ENCODE data around the gene DNAH14.

DNAH14 gene

DNA sequence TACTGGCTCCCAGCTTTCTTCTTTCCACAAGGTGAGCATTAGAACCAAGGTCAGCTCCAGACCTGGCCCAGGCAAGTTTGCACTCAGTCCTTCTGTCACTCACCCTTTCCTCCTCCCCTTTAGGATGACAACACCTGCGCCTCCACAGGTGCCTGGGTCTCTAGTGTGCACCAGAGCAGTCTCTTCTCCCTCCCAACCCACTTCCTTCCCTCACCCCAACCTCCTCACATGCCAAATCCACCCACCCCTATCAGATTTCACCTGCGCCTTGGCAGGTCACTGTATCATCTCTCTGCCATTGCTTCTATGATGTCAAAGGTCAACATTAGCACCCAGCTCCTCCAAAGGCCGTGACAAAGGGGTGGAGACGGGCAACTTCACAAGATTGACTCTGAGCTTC lies 460.4 kb downstream of the DNAH14 start:
- H3K4me3 ChIP-seq (ENCODE audit: low read depth, low read length), result no peak overlapping the region

DNA sequence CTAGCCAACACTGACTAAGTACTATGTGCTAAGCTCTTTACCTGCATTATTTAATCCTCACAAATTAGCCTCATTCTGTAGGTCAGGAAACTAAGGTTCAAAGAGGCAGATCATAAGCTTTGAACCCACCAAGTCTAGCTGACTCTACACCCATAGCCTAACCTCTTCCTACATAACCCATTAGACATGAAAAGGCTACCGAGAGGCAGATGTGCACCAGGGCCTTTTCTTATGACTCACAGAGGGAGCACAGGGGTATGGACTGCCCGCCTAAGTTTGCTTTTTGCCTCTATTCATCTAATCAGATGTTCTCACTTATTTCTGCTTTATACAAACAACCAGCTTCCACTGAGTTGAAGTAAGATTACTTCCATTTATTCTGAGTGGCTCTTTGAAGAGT lies 466.9 kb downstream of the DNAH14 start:
- no peak overlapping the region for H3K4me3 ChIP-seq (ENCODE audit: low read depth, low read length)

- H3K4me3 ChIP-seq (ENCODE audit: low read depth, low read length), result no peak overlapping the region
These were observed 471.5 kb downstream of the DNAH14 start for GRCh38 chr1:225400968-225401367.

- H3K4me3 ChIP-seq (ENCODE audit: low read depth, low read length), result no peak overlapping the region
These were observed 477.7 kb downstream of the DNAH14 start for GRCh38 chr1:225406976-225407725.

DNA sequence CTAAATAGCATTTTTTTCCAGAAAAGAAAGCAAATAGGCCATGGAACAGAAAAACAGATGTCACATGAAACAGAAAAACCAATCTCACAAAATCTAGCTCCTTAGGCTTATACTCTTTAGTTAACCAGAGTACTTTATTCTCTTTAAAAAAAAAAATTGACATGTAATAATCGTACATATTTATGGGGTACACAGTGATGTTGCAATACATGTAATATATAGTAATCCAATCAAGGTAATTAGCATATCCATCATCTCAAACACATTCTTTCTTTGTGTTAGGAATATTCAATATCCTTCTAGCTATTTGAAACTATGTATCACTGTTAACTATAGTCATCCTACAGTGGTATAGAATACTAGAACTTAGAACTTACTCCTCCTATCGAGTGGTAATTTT lies 478.3 kb downstream of the DNAH14 start:
- H3K4me3 ChIP-seq (ENCODE audit: low read depth, low read length), result no peak overlapping the region

DNA sequence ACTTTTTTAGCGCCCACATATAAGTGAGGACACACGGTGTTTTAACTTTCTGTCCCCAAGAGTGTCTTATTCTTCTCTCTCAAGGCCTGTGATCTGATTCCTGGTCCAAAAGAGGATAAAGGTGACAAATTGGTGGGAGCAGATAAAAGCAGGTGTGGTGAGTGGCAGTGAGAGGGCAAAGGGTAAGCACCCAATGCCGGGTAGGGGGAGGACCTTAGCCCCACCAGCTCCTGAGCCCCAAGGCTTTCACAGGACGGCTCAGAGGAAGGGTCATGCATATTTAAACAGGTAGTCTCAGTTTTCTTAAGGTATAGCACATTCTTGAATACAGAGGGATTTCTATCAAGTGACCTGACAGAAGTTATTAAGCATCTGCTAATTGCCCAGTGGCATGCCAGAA lies 478.8 kb downstream of the DNAH14 start:
- H3K4me3 ChIP-seq (ENCODE audit: low read depth, low read length), result no peak overlapping the region

DNA sequence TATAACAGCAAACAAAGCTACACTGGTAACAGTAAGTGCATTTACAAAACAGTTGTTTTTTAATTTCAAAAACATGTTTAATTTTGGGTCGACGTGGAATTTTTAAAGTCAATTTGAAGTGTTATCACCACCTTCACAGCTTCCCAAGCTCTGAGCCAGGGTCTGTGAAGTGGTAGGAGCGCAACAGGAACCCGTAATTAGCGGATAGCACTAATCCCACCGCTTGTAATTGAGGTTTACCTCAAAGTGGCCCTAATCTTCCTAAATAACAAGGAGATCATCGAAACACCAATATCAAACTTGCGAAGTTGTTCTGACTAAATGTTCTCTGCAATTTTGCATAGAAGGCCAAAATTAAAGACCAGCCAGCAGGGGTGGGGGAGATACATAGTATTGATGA lies 479.6 kb downstream of the DNAH14 start:
- H3K4me3 ChIP-seq (ENCODE audit: low read depth, low read length), result no peak overlapping the region

GRCh38 chr1:225410036-225410435 lies 480.6 kb downstream of the DNAH14 start:
- no peak overlapping the region for H3K4me3 ChIP-seq (ENCODE audit: low read depth, low read length)

GRCh38 chr1:225412321-225412720 lies 482.8 kb downstream of the DNAH14 start:
- no peak overlapping the region for H3K4me3 ChIP-seq (ENCODE audit: low read depth, low read length)

- H3K4me3 ChIP-seq (ENCODE audit: low read depth, low read length), result no peak overlapping the region
These were observed 483.4 kb downstream of the DNAH14 start for GRCh38 chr1:225412803-225413351.

GRCh38 chr1:225413708-225414375 lies 484.4 kb downstream of the DNAH14 start:
- H3K4me3 ChIP-seq (ENCODE audit: low read depth, low read length), result no peak overlapping the region

GRCh38 chr1:225415307-225415706 lies 485.8 kb downstream of the DNAH14 start:
- H3K4me3 ChIP-seq (ENCODE audit: low read depth, low read length), result no peak overlapping the region

GRCh38 chr1:225415967-225416745 lies 486.7 kb downstream of the DNAH14 start:
- H3K4me3 ChIP-seq (ENCODE audit: low read depth, low read length), result no peak overlapping the region

DNA sequence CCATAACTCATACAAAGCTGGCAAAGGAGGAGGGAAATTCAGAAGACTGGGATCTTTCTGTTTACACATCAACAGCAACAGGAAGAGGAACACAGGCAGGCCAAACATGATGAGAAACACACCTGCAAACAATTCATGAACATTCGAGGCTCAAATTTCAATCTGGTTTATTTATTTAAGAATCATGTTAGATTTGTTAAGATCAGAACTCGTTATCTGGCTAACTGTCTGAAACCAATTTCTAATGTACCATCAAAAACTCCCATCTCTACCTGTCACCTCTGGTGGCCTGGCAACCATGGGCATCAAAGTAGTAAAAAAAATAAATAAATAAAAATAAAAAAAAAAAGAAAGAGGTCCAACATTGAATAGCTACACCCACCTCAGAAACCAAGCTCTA lies 488.6 kb downstream of the DNAH14 start:
- H3K4me3 ChIP-seq (ENCODE audit: low read depth, low read length), result no peak overlapping the region

- H3K4me3 ChIP-seq (ENCODE audit: low read depth, low read length), result no peak overlapping the region
These were observed 489.1 kb downstream of the DNAH14 start for GRCh38 chr1:225418598-225418997.

GRCh38 chr1:225422031-225422605 lies 492.6 kb downstream of the DNAH14 start:
- no peak overlapping the region for H3K4me3 ChIP-seq (ENCODE audit: low read depth, low read length)

DNA sequence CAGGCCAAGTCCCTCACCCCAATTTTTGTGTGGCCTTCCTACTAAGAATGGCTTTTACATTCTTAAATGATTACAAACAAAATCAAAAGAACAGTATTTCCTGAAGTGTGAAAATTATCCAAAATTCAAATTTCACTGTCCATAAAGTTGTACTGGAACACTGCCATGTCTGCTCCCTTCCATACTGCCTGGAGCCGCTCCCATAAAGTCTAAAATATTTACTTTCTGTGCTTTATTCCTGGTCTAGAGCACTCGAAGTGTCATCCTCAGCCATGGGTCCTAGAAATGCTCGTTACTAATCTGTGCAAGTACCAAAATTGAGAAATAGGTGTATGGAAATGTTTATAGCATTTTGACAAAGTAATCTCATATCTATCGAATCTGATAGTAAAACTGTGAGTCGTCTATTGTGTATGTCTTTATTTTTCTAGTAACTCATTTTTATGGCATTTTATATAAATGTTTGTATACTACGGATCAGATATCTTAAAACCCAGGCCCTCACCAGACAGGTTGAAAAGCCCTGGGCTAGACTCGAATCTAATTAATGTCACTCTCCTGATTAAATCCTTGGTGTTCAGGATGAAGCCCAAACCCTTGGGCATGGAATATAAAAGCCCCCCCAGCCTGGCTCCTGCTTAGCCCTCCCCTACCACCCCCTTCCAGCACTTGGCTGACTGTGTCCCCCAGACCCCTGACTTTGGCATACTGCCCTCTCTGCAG lies 493.5 kb downstream of the DNAH14 start:
- no peak overlapping the region for H3K4me3 ChIP-seq (ENCODE audit: low read depth, low read length)

- no peak overlapping the region for H3K4me3 ChIP-seq (ENCODE audit: low read depth, low read length)
These were observed 494.0 kb downstream of the DNAH14 start for GRCh38 chr1:225423518-225423855.

GRCh38 chr1:225424562-225425200 lies 495.2 kb downstream of the DNAH14 start:
- H3K4me3 ChIP-seq (ENCODE audit: low read depth, low read length), result no peak overlapping the region

DNA sequence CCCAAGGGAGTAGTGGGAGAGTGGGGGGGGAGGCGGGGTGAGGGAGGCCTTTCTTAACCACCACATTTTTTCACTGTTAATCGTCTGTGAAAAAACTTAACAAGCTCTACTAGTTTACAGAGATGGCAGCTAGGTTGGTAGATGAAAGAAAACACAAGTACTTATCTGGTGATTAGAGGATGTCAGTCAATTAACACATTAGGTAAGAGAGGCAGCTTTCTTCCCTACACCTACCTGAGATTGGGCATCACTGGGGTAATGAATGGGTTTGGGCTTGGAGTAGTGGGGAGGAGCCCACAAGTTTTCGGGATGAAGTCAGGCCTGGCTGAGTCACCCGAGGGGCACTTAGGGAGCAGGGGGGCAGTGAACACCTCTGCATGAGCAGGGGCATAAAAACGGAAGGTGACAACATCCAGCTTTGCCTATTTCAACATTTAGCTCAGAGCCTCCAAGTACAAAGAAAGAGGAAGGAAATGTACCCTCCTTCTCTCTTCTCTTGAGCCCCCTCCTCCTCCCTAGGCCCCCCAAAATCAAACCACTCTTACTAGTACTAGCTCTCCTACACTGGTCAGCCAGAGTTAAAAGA lies 495.8 kb downstream of the DNAH14 start:
- no peak overlapping the region for H3K4me3 ChIP-seq (ENCODE audit: low read depth, low read length)
